ENCODE measurements around the gene GNRH2. TPM values are rescaled to one million over a fixed set of nuclear protein-coding genes. Genes with fewer than 3 reads are reported as not detected.

GNRH2 gene
- polyA plus RNA-seq, 1 of the 3 experiments (the other 2 are of a cell fraction), result 0.58 TPM

GRCh38 chr20:3031524-3032147 lies 11.8 kb upstream of the GNRH2 start (continued):
- TF ChIP-seq REST (IDR thresholded peaks at IDR 0.05; ENCODE audit: low read depth, low read length), result no peak
- no peak for TF ChIP-seq MXI1 (IDR thresholded peaks at IDR 0.05; ENCODE audit: low read depth, low read length)
- TF ChIP-seq TCF12 (IDR thresholded peaks at IDR 0.05), result no peak

- POLR2A ChIA-PET, result no interaction called here
- Histone ChIP-seq H3K9me2 (no peaks in the 10 kb centered on the region), H3K79me2 (ENCODE audit: insufficient read depth) (no peaks in the 10 kb centered on the region), H3K36me3 (replicated peaks in 1 of 2; ENCODE audit: control insufficient read depth in 1 of 2, insufficient read depth in 2 of 2, low read length in 1 of 2) (peaks cover 21 to 51% of the 10 kb centered on the region in 2 experiments), H3K9me3 (no peaks in the 10 kb centered on the region), H4K20me1 (ENCODE audit: insufficient read depth) (no peaks in the 10 kb centered on the region), H3F3A (replicated peaks; ENCODE audit: insufficient read depth) (no peaks in the 10 kb centered on the region), H3K9ac (no peak overlapping the region), H3K4me2 (no peak overlapping the region), H3K27ac (ENCODE audit: low read depth in 2 of 2, low read length in 1 of 2) (no peak overlapping the region), H2AFZ (ENCODE audit: low read depth) (no peak overlapping the region), H3K4me3 (ENCODE audit: low read depth in 2 of 2, low read length in 1 of 2) (no peak overlapping the region), H3K27me3 (ENCODE audit: insufficient read depth) (no peaks in the 10 kb centered on the region), H3K4me1 (ENCODE audit: control insufficient read depth in 1 of 2, insufficient read depth in 2 of 2, low read depth in 1 of 2, low read length in 1 of 2) (no peaks in the 10 kb centered on the region)
- no peak for TF ChIP-seq GATA2 (CRISPR knock-in tag; IDR thresholded peaks at IDR 0.05)
- TF ChIP-seq EZH2phosphoT487 (IDR thresholded peaks at IDR 0.05; ENCODE audit: borderline replicate concordance, low read depth), result no peak
- TF ChIP-seq PBX3 (IDR thresholded peaks at IDR 0.05), result no peak
- CTCF ChIA-PET, result no interaction called here
- no peak for DNase-seq
- WGBS (ENCODE audit: low lambda C conversion rate), result 95% methylated on average over 8 of the region's 8 CpGs
These were observed 10.8 kb upstream of the GNRH2 start for GRCh38 chr20:3032624-3033023.

GRCh38 chr20:3037654-3038053 lies 5.8 kb upstream of the GNRH2 start:
- H3K27me3 ChIP-seq (ENCODE audit: insufficient read depth), result no peaks in the 10 kb centered on the region
- H3K9me2 ChIP-seq, result no peaks in the 10 kb centered on the region
- CTCF ChIA-PET, result interaction anchor here (1.0 kb wide), 1 partner anchor 16 kb away, joined by 5 read pairs; no protein-coding TSS in a partner anchor
- no peaks in the 10 kb centered on the region for H3F3A ChIP-seq (replicated peaks; ENCODE audit: insufficient read depth)
- no peaks in the 10 kb centered on the region for H4K20me1 ChIP-seq (ENCODE audit: insufficient read depth)
- H3K27ac ChIP-seq (ENCODE audit: low read depth in 2 of 2, low read length in 1 of 2), result no peak overlapping the region
- H3K79me2 ChIP-seq (ENCODE audit: insufficient read depth), result no peaks in the 10 kb centered on the region
- WGBS (ENCODE audit: low lambda C conversion rate), result 93% methylated on average over 3 of the region's 3 CpGs
- POLR2A ChIA-PET, result interaction anchor here (1.0 kb wide), 1 partner anchor 237 kb away, joined by 3 read pairs; the partner anchor contains the start of gene CPXM1
- no peak overlapping the region for H2AFZ ChIP-seq (ENCODE audit: low read depth)
- no peak overlapping the region for H3K9ac ChIP-seq
- no peak overlapping the region for H3K4me2 ChIP-seq
- peaks cover 0 to 5% of the 10 kb centered on the region in 2 experiments; a peak in 2 of 4 replicates for H3K4me1 ChIP-seq (ENCODE audit: control insufficient read depth in 1 of 2, insufficient read depth in 2 of 2, low read depth in 1 of 2, low read length in 1 of 2)
- no peaks in the 10 kb centered on the region for H3K9me3 ChIP-seq
- peaks cover 18 to 62% of the 10 kb centered on the region in 2 experiments for H3K36me3 ChIP-seq (replicated peaks in 1 of 2; ENCODE audit: control insufficient read depth in 1 of 2, insufficient read depth in 2 of 2, low read length in 1 of 2)
- DNase-seq, result no peak
- no peak overlapping the region for H3K4me3 ChIP-seq (ENCODE audit: low read depth in 2 of 2, low read length in 1 of 2)
- TF ChIP-seq ELF1 (IDR thresholded peaks at IDR 0.05) (no peak), CHD2 (IDR thresholded peaks at IDR 0.05; ENCODE audit: low read length, partially characterized antibody) (no peak), MAX (IDR thresholded peaks at IDR 0.05; ENCODE audit: low read depth) (no peak), FOXJ3 (CRISPR knock-in tag; IDR thresholded peaks at IDR 0.05) (no peak), YY1 (IDR thresholded peaks at IDR 0.05; ENCODE audit: low read depth) (no peak), JUND (IDR thresholded peaks at IDR 0.05) (no peak), PBX3 (IDR thresholded peaks at IDR 0.05) (no peak), NRF1 (IDR thresholded peaks at IDR 0.05; ENCODE audit: low read depth, low read length) (no peak), GATA2 (CRISPR knock-in tag; IDR thresholded peaks at IDR 0.05) (no peak), RCOR1 (IDR thresholded peaks at IDR 0.05; ENCODE audit: low read length) (no peak), MXI1 (IDR thresholded peaks at IDR 0.05; ENCODE audit: low read depth, low read length) (no peak), IRF3 (IDR thresholded peaks at IDR 0.05; ENCODE audit: low read depth, low read length) (no peak), CTCF (IDR thresholded peaks at IDR 0.05) (no peak)
